ENCODE measurements around the gene GABRD. TPM values are rescaled to one million over a fixed set of nuclear protein-coding genes. Genes with fewer than 3 reads are reported as not detected.

GABRD gene
- polyA plus RNA-seq, 4 donors = 1.4 to 2.2 (median 1.8) TPM

GRCh38 chr1:2014741-2015735 lies 4.1 kb upstream of the GABRD start:
- no peak for DNase-seq (ENCODE audit: low read depth in 4 of 4, low spot score in 2 of 4)

DNA sequence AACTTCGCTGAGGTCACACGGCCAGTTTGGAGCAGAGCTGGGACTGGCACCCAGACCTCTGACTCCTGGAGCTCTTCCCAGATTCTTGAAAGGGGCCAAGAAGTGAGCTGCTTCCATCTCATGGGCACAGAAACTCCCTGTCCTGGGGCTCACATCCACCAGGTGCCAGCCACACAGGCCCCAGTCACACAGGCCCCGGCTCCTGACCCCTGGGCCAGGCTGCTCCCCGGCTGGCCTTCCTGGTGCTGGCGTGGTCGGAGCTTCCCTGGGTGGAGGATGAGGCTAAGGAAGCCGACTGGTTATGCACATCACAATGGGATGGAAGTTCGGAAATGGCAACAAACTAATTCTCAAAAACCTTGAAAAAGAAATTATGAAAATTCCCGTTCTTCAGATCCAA lies 3.0 kb upstream of the GABRD start:
- no peak for DNase-seq (ENCODE audit: low read depth in 4 of 4, low spot score in 2 of 4)

DNA sequence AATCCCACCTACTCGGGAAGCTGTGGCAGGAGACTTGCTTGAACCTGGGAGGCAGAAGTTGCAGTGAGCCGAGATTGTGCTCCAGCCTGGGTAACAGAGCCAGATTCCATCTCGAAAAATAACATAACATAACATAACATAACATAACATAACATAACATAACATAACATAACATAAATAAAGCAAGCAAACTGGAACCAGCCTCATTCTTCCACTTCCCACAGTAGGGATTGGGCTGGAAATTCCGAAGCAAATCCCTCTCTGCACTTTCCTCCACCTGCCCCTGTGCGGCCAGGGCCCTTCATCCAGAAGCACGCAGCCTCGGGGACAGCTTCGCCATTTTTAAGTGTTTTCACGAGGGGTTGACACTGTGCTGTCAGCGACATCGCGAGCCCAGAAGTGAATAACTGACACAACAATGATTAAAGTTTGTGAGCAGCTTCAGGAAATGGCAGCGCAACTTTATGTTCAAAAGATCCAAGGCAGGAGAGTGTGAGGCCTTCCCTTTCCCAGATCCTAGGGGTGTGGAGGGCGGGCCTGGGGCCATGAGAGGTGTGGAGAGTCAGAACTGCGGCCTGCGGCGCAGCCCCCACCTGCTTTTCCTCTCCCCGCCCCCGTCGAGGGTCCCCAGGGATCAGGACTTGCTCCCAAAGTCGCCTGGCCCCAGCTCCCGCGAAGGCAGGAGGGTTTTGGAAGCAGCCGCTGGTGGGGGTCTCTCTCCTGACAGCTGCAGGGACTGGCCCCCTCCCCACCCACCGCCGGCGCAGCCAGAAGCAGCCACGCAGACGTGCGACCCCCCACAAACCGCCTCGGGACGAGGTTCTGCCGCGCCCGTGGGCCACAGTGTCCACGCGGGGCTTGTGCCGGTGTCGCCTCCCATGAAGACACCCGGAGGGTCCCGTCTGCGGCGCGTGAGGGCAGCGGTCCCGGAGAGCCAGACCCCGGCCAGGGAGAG lies 651 bp upstream of the GABRD start:
- no peak for DNase-seq (ENCODE audit: low read depth in 4 of 4, low spot score in 2 of 4)

DNA sequence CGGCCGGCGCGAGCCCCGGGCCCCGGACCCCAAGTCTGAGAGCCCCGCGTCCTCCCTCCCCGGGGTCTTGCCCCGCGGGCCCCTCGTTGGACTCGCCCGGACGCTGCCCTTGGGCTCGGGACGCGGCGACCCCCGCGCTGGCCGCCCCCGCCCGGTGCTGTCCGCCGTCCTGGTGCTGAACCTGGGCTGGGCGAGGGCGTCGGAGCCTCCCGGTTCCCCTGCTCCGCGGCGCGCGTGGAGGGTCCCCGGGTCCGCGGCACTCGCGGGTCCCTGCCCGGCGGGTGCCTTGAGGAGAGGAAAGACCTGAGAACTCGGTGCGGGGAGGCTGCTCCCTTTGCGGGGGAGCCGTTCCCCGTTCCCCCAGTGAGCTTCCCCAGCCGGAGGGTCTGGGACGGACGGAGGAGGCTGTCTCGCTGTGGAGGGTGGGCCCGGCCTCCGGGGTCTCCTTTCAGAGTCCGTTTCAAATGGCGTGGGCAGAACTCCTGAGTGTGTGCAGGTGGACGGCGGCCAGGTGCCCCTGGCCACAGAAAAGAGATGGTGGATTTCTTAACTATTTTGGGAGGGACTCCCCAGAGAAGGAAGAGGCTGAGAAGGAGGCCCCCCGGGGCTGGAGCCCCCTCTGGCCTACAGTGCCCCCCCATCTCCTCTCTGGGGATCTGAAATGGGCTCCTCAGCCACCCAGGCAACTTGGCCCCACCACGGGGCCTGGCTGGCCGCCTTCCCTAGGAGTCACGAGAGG lies 595 bp downstream of the GABRD start:
- no peak for DNase-seq (ENCODE audit: low read depth in 4 of 4, low spot score in 2 of 4)

GRCh38 chr1:2020310-2020655 lies 1.1 kb downstream of the GABRD start:
- no peak for DNase-seq (ENCODE audit: low read depth in 4 of 4, low spot score in 2 of 4)

DNA sequence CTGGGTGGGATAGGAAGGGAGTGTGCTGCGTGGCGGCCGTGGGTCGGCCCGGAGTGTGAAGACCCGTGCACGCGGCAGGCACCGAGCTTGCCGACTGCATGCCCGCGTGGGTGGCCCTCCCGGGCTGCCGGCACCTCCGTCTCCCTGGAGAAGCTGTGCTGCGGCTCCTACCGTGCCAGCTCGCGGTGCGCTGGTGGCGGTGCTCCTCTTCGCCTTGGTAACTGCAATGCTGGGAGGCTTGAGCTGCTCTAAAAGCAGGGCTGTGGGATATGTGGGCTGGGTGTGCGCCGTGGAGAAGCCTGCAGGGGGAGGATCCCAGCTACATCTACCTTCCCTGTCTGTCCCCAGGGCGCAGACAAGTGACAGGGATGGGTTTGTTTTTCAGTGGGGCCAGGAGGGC lies 2.4 kb downstream of the GABRD start:
- DNase-seq (ENCODE audit: low read depth in 4 of 4, low spot score in 2 of 4) = no peak

DNA sequence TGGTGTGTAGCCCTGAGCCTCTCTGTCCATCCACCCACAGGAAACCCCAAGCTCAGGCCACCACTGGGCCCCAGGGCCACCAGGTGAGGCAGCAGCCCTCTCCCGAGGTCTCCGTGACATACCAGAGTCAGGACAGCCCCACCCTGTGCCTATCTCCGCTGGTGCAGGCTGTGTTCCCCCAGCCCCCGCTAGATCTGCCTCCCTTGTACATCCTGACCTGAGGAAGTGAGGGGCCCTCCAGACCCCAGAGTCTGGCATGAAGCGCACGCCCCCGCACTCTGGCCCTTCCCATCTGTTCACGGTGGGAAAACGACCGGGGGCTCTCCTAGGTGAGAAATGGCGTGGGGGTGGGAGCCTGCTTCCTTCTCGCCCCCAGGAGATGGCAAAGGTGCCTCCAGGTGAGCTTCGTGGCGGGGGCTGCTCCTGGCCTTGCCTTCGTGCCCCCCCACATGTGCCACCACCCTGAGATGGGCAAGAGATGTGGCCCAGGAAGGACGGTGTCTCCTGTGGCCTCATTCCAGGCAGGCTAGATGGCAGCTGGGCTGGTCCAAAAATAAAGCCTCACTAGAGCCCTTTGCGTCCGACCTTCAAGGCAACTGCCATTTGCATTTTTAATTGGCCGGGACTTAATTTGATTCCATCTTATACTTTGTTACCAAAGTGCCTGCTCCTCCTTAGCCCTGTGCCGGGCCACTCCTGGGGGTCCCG lies 3.1 kb downstream of the GABRD start:
- no peak for DNase-seq (ENCODE audit: low read depth in 4 of 4, low spot score in 2 of 4)

DNA sequence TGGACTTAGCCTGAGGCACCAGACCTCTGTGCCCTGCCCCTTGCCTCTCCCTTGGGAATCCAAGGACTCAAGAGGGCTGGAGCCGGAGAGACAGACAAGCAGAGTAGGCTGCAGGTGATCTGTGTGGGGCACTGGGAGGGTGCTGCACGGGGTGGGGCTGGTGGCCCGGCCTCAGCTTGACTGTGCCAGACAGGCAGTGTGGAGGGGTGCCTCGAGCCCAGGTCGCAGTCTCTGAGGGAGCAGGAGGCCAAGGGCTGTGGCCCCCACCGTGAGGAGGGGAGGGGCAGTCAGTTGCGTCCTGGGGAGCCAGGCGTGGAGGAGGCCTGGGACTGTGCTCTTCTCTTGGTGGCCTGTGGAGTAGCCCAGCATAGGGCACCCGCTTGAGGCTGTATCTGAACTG lies 4.0 kb downstream of the GABRD start:
- no peak for DNase-seq (ENCODE audit: low read depth in 4 of 4, low spot score in 2 of 4)

GRCh38 chr1:2024451-2024850 lies 5.3 kb downstream of the GABRD start:
- DNase-seq (ENCODE audit: low read depth in 4 of 4, low spot score in 2 of 4) = no peak

DNA sequence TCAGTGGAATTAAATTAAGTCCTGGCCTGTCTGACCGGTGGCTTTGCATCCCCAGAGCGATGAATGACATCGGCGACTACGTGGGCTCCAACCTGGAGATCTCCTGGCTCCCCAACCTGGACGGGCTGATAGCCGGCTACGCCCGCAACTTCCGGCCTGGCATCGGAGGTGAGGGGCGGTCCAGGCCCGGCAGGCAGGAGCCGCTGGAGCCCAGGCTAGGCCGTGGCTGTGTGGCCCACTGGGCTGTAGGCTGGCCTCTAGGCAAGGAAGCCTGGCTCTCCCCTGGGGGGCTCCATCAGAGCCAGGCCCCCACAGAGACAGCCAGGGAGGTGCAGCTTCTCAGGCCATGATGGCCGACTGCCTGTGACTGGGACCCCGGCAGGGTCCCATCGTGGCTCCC lies 5.7 kb downstream of the GABRD start:
- DNase-seq (ENCODE audit: low read depth in 4 of 4, low spot score in 2 of 4) = no peak

DNA sequence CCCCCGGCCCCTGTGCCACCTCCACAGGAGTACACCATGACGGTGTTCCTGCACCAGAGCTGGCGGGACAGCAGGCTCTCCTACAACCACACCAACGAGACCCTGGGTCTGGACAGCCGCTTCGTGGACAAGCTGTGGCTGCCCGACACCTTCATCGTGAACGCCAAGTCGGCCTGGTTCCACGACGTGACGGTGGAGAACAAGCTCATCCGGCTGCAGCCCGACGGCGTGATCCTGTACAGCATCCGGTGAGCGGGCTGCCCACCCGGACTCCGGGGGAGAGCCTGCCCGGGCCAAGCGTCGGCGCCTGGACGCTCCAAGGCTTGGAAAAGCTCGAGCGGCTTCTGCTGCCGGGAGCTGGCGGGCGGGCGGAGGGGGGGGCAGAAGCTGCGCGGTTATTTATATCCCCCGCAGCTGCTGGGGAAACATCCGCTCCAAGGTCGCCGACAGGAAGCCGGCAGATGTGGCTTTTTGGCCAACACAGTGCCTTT lies 6.4 kb downstream of the GABRD start:
- no peak for DNase-seq (ENCODE audit: low read depth in 4 of 4, low spot score in 2 of 4)

DNA sequence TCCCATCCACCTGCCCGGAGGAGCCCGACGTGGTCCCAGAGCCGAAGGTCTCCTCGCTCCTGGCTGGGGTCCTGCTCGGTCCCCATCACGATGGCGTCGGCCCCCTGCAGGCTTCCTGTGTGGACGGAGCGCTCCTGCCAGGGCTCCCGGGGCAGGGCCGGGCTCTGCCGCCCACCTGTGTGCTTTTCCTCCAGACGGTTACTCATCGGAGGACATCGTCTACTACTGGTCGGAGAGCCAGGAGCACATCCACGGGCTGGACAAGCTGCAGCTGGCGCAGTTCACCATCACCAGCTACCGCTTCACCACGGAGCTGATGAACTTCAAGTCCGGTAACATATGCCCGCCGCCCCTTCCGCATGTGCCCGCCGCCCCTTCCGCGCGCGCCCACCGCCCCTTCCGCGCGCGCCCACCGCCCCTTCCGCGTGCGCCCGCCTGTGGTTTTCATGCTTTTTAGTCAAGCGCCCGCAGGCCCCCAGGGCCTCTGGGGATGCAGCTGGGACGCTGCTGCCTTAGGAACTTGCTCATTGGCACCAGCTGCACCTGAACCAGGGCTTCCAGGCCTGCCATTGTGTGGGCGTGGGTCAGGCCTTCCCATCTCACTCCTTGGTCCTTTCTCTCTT lies 8.9 kb downstream of the GABRD start:
- DNase-seq (ENCODE audit: low read depth in 4 of 4, low spot score in 2 of 4) = no peak

GRCh38 chr1:2028870-2029560 lies 9.9 kb downstream of the GABRD start:
- DNase-seq (ENCODE audit: low read depth in 4 of 4, low spot score in 2 of 4) = no peak

DNA sequence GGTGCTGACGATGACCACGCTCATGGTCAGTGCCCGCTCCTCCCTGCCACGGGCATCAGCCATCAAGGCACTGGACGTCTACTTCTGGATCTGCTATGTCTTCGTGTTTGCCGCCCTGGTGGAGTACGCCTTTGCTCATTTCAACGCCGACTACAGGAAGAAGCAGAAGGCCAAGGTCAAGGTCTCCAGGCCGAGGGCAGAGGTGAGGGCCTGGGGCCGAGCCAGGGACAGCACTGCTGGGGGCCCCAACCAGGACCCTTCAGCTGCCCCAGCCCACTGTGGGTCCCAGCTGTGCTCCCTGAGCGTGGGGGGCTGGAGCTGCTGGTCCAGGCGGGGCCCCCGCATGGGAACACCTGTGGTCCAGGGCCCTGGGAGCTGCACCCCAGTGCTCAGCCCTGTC lies 10.4 kb downstream of the GABRD start:
- no peak for DNase-seq (ENCODE audit: low read depth in 4 of 4, low spot score in 2 of 4)

DNA sequence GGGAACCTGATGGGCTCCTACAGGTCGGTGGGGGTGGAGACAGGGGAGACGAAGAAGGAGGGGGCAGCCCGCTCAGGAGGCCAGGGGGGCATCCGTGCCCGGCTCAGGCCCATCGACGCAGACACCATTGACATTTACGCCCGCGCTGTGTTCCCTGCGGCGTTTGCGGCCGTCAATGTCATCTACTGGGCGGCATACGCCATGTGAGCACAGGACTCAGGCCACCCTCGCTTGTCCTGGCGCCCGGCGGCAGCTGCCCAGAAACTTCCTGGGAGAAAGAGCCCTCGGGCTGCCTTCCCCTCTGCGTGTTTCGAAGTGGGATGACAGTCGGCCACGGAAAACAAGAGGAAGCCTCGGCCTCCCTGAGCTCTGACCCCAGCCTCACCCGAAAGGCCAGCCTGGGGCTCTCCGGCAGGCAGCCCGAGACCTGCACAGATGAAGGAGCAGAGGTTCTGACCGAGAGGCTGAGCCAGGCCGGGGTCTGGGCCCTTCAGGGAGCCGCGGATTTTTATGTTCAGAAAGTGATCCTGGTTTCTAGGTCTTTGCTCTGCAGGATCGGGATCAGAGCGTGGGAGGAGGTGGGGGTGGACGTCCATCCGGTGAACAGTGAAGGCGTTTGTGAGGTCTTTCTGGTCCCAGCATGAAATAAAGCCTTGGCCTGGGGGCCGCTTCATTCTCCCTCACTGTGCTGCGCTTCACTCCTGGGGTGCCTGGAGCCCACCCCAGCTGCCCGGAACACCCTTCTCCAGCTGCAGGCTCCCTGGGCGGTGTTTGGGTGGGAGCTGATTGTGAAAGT lies 11.1 kb downstream of the GABRD start:
- no peak for DNase-seq (ENCODE audit: low read depth in 4 of 4, low spot score in 2 of 4)

- DNase-seq (ENCODE audit: low read depth in 4 of 4, low spot score in 2 of 4) = no peak
Observed at GRCh38 chr1:2031546-2032540, 12.7 kb downstream of the GABRD start.

DNA sequence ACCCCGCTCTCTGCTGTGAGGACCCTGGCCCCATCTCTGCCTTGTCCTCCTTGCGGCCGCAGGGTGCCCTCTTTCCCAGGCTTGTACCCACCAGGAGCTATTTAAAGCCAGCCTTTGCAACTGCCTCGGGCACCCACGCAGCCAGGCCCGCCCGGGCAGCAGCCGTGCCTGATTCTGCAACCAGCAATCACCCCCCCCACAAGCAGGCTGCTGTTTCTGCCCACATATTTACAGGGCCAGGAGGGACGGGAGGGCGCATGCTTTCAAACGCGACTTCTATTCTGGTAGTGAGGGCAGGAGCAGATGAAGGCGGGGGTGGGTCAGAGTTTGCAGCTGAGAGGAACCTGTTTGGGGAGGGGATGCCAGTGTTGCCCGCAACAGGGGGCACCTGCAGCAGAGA lies 13.6 kb downstream of the GABRD start:
- no peak for DNase-seq (ENCODE audit: low read depth in 4 of 4, low spot score in 2 of 4)
